CD4-positive, alpha-beta T cell (primary cell): Measurements from ENCODE around the gene RASD1. TPM values are rescaled to one million over a fixed set of nuclear protein-coding genes. Genes with fewer than 3 reads are reported as not detected.

Source experiments
- ATAC-seq: fragments of 200-7000 bp; cut with Tn5 transposase; one replicate; pipeline ENCODE4 v1.10.0; 2022; ENCODE audit warnings: mild to moderate bottlenecking; ENCODE audit not compliant: poor library complexity
- CTCF ChIA-PET: fragments of 350-600 bp; sonication (Branson Sonifier 250); formaldehyde crosslinking; loops from one replicate; lab custom pipeline; 2021; ENCODE audit warnings: antibody characterized with exemption, inconsistent platforms; lab: Charles Lee
- POLR2A ChIA-PET: fragments of 350-600 bp; sonication (Branson Sonifier 250); formaldehyde crosslinking; loops from one replicate; lab custom pipeline; 2021; ENCODE audit warnings: antibody characterized with exemption, inconsistent platforms; lab: Charles Lee
- DNase-seq, 14 experiments: peaks; one replicate each; pipeline ENCODE4 v3.0.0-alpha.2; 2013 to 2020; ENCODE audit warnings: mixed read lengths in 2 of 14
- H3K27ac ChIP-seq, 2 donors: one replicate each; pipeline versions ENCODE4 v1.5.1 to v1.7.0; 2013; ENCODE audit warnings: low read length in 2 of 2, low read depth in 1 of 2, mild to moderate bottlenecking in 1 of 2
- H3K27me3 ChIP-seq, 2 experiments: 1 replicate in 1 of 2; 2 replicates in 1 of 2; pipeline versions ENCODE4 v1.6.1 to v1.7.0; 2013; ENCODE audit warnings: low read length in 2 of 2, control low read depth in 1 of 2, mild to moderate bottlenecking in 1 of 2, moderate library complexity in 1 of 2; ENCODE audit not compliant: insufficient read depth in 2 of 2, control insufficient read depth in 1 of 2
- H3K36me3 ChIP-seq: one replicate; pipeline ENCODE4 v1.6.1; 2013; ENCODE audit warnings: low read length, control low read depth; ENCODE audit not compliant: insufficient read depth
- H3K4me1 ChIP-seq: one replicate; pipeline ENCODE4 v1.6.1; 2013; ENCODE audit warnings: low read length, control low read depth; ENCODE audit not compliant: insufficient read depth
- H3K4me3 ChIP-seq: one replicate; pipeline ENCODE4 v1.5.1; 2013; ENCODE audit warnings: mild to moderate bottlenecking, low read length, moderate library complexity
- H3K9me3 ChIP-seq, 2 experiments: 1 replicate in 1 of 2; 2 replicates in 1 of 2; pipeline versions ENCODE4 v1.6.1 to v1.7.0; 2013; ENCODE audit warnings: low read length in 2 of 2, mild to moderate bottlenecking in 2 of 2, control low read depth in 1 of 2, moderate library complexity in 1 of 2; ENCODE audit not compliant: control insufficient read depth in 1 of 2, insufficient read depth in 1 of 2
- H3K27ac Mint-ChIP-seq: one replicate; pipeline ENCODE4 v1.8.0; 2020; ENCODE audit warnings: mixed read lengths
- H3K27me3 Mint-ChIP-seq: one replicate; pipeline ENCODE4 v1.8.0; 2021; ENCODE audit warnings: mixed read lengths
- H3K36me3 Mint-ChIP-seq: one replicate; pipeline ENCODE4 v1.8.0; 2021; ENCODE audit warnings: low read depth, mixed read lengths
- H3K4me1 Mint-ChIP-seq: one replicate; pipeline ENCODE4 v1.8.0; 2021; ENCODE audit warnings: low read depth, mixed read lengths
- H3K4me3 Mint-ChIP-seq: one replicate; pipeline ENCODE4 v1.8.0; 2020; ENCODE audit warnings: mild to moderate bottlenecking, mixed read lengths
- H3K9me3 Mint-ChIP-seq: one replicate; pipeline ENCODE4 v1.8.0; 2020; ENCODE audit warnings: mixed read lengths
- CTCF ChIP-seq: fragments of 200-600 bp; IDR thresholded peaks from one replicate; pipeline ENCODE4 v1.8.0; 2022; ENCODE audit warnings: antibody characterized with exemption, mild to moderate bottlenecking
- intact Hi-C, 2 experiments: fragments of 100-400 bp; cut with DNase I in 1 of 2; cut with micrococcal nuclease in 1 of 2; formaldehyde crosslinking; loops; one replicate each; pipeline versions ENCODE4 v1.15.1 to v1.9.0; 2023 to 2025; cut with DNase I, micrococcal nuclease
- total RNA-seq, 174 experiments: library from RNA in 2 of 174; stranded (reverse) in 2 of 174; gene quantifications; one replicate each; pipeline ENCODE4 v1.2.3 and lab custom pipeline; 2021 to 2026

The RASD1 gene
- total RNA-seq, 2 experiments from 2014 or later = 1.8 to 2.0 TPM

- Mint-ChIP-seq H3K27ac (no peak overlapping the region), H3K9me3 (no peaks in the 10 kb centered on the region), H3K4me3 (no peak overlapping the region), H3K27me3 (no peaks in the 10 kb centered on the region), H3K36me3 (no peaks in the 10 kb centered on the region), H3K4me1 (no peaks in the 10 kb centered on the region)
- intact Hi-C loops = no loop called here
- Histone ChIP-seq H3K27me3 (no peaks in the 10 kb centered on the region), H3K4me1 (no peaks in the 10 kb centered on the region), H3K4me3 (no peak overlapping the region), H3K27ac (no peak overlapping the region), H3K36me3 (no peaks in the 10 kb centered on the region), H3K9me3 (no peaks in the 10 kb centered on the region)
- CTCF ChIA-PET = no interaction called here
- ATAC-seq (no peak), DNase-seq (no peak)
- TF ChIP-seq CTCF = no peak
- POLR2A ChIA-PET = no interaction called here
Observed at GRCh38 chr17:17533901-17534441, 37.8 kb upstream of the RASD1 start.

- TF ChIP-seq CTCF = no peak
- H3K27me3 Mint-ChIP-seq = no peaks in the 10 kb centered on the region
- H3K9me3 Mint-ChIP-seq = no peaks in the 10 kb centered on the region
- H3K4me1 Mint-ChIP-seq = no peaks in the 10 kb centered on the region
- no peaks in the 10 kb centered on the region for H3K36me3 ChIP-seq
- no peaks in the 10 kb centered on the region for H3K36me3 Mint-ChIP-seq
- no peak overlapping the region for H3K4me3 ChIP-seq
- no peak overlapping the region for H3K27ac ChIP-seq
- no peak overlapping the region for H3K4me3 Mint-ChIP-seq
- H3K27ac Mint-ChIP-seq = no peak overlapping the region
- CTCF ChIA-PET = interaction anchor here (1.1 kb wide), 1 partner anchor 36 kb away, joined by 3 read pairs; no protein-coding TSS in a partner anchor
- no peak for ATAC-seq
- no peaks in the 10 kb centered on the region for H3K27me3 ChIP-seq
- no peaks in the 10 kb centered on the region for H3K4me1 ChIP-seq
- no peak for DNase-seq
- no peaks in the 10 kb centered on the region for H3K9me3 ChIP-seq
- POLR2A ChIA-PET = no interaction called here
- intact Hi-C loops = no loop called here
Observed at GRCh38 chr17:17532991-17533390, 36.8 kb upstream of the RASD1 start.

GRCh38 chr17:17531156-17531555, 35.0 kb upstream of the RASD1 start:
- Histone ChIP-seq H3K27ac (no peak overlapping the region), H3K27me3 (no peaks in the 10 kb centered on the region), H3K9me3 (no peaks in the 10 kb centered on the region), H3K4me3 (no peak overlapping the region), H3K36me3 (no peaks in the 10 kb centered on the region), H3K4me1 (no peaks in the 10 kb centered on the region)
- Mint-ChIP-seq H3K4me1 (no peaks in the 10 kb centered on the region), H3K9me3 (no peaks in the 10 kb centered on the region), H3K27ac (no peak overlapping the region), H3K27me3 (no peaks in the 10 kb centered on the region), H3K36me3 (no peaks in the 10 kb centered on the region), H3K4me3 (no peak overlapping the region)
- intact Hi-C loops = no loop called here
- POLR2A ChIA-PET = no interaction called here
- TF ChIP-seq CTCF = no peak
- CTCF ChIA-PET = no interaction called here
- DNase-seq (no peak), ATAC-seq (no peak)
